ENCODE data around the gene ASPN.

The ASPN gene

GRCh38 chr9:92435263-92435662 is 47.0 kb downstream of the ASPN start:
- H3K79me2 ChIP-seq (ENCODE audit: insufficient read depth, low read depth), result no peaks in the 10 kb centered on the region
- H3K36me3 ChIP-seq (ENCODE audit: insufficient read depth), result no peaks in the 10 kb centered on the region
- no peaks in the 10 kb centered on the region for H3K27me3 ChIP-seq (ENCODE audit: insufficient read depth, low read depth)
- peaks cover 6% of the 10 kb centered on the region for H3K4me1 ChIP-seq (ENCODE audit: low read depth, poor library complexity, severe bottlenecking)
- TF ChIP-seq CTCF (conservative IDR thresholded peaks at IDR 0.05; ENCODE audit: low read depth, low read length), result no peak
- no peak overlapping the region for H3K4me2 ChIP-seq
- H3K9ac ChIP-seq, result no peak overlapping the region
- H4K20me1 ChIP-seq (ENCODE audit: insufficient read depth), result no peaks in the 10 kb centered on the region
- no peak overlapping the region for H3K4me3 ChIP-seq (IDR thresholded peaks at IDR 0.05; ENCODE audit: insufficient read depth, low read depth, low read length)
- H3K27ac ChIP-seq, result no peak overlapping the region
- H2AFZ ChIP-seq (ENCODE audit: low read depth), result no peak overlapping the region

- Histone ChIP-seq H3K27ac (no peak overlapping the region), H4K20me1 (ENCODE audit: insufficient read depth) (no peaks in the 10 kb centered on the region), H3K9ac (no peak overlapping the region), H3K4me3 (IDR thresholded peaks at IDR 0.05; ENCODE audit: insufficient read depth, low read depth, low read length) (no peak overlapping the region), H3K4me1 (ENCODE audit: low read depth, poor library complexity, severe bottlenecking) (no peaks in the 10 kb centered on the region), H2AFZ (ENCODE audit: low read depth) (no peak overlapping the region), H3K79me2 (ENCODE audit: insufficient read depth, low read depth) (no peaks in the 10 kb centered on the region), H3K36me3 (ENCODE audit: insufficient read depth) (no peaks in the 10 kb centered on the region), H3K27me3 (ENCODE audit: insufficient read depth, low read depth) (no peaks in the 10 kb centered on the region), H3K4me2 (no peak overlapping the region)
- no peak for TF ChIP-seq CTCF (conservative IDR thresholded peaks at IDR 0.05; ENCODE audit: low read depth, low read length)
Observed at GRCh38 chr9:92432972-92433548, 49.2 kb downstream of the ASPN start.

GRCh38 chr9:92432350-92432749 is 50.0 kb downstream of the ASPN start:
- H3K4me3 ChIP-seq (IDR thresholded peaks at IDR 0.05; ENCODE audit: insufficient read depth, low read depth, low read length), result no peak overlapping the region
- H4K20me1 ChIP-seq (ENCODE audit: insufficient read depth), result no peaks in the 10 kb centered on the region
- H3K27ac ChIP-seq, result no peak overlapping the region
- no peaks in the 10 kb centered on the region for H3K4me1 ChIP-seq (ENCODE audit: low read depth, poor library complexity, severe bottlenecking)
- no peak overlapping the region for H2AFZ ChIP-seq (ENCODE audit: low read depth)
- TF ChIP-seq CTCF (conservative IDR thresholded peaks at IDR 0.05; ENCODE audit: low read depth, low read length), result no peak
- no peak overlapping the region for H3K4me2 ChIP-seq
- no peak overlapping the region for H3K9ac ChIP-seq
- no peaks in the 10 kb centered on the region for H3K36me3 ChIP-seq (ENCODE audit: insufficient read depth)
- no peaks in the 10 kb centered on the region for H3K79me2 ChIP-seq (ENCODE audit: insufficient read depth, low read depth)
- no peaks in the 10 kb centered on the region for H3K27me3 ChIP-seq (ENCODE audit: insufficient read depth, low read depth)

GRCh38 chr9:92429836-92430235 is 52.5 kb downstream of the ASPN start:
- Histone ChIP-seq H2AFZ (ENCODE audit: low read depth) (no peak overlapping the region), H3K36me3 (ENCODE audit: insufficient read depth) (no peaks in the 10 kb centered on the region), H3K9ac (no peak overlapping the region), H3K4me1 (ENCODE audit: low read depth, poor library complexity, severe bottlenecking) (no peaks in the 10 kb centered on the region), H3K27ac (no peak overlapping the region), H3K79me2 (ENCODE audit: insufficient read depth, low read depth) (no peaks in the 10 kb centered on the region), H3K4me3 (IDR thresholded peaks at IDR 0.05; ENCODE audit: insufficient read depth, low read depth, low read length) (no peak overlapping the region), H3K27me3 (ENCODE audit: insufficient read depth, low read depth) (no peaks in the 10 kb centered on the region), H3K4me2 (no peak overlapping the region), H4K20me1 (ENCODE audit: insufficient read depth) (no peaks in the 10 kb centered on the region)
- no peak for TF ChIP-seq CTCF (conservative IDR thresholded peaks at IDR 0.05; ENCODE audit: low read depth, low read length)
